Measurements from ENCODE around the gene PBOV1.

Gene PBOV1

DNA sequence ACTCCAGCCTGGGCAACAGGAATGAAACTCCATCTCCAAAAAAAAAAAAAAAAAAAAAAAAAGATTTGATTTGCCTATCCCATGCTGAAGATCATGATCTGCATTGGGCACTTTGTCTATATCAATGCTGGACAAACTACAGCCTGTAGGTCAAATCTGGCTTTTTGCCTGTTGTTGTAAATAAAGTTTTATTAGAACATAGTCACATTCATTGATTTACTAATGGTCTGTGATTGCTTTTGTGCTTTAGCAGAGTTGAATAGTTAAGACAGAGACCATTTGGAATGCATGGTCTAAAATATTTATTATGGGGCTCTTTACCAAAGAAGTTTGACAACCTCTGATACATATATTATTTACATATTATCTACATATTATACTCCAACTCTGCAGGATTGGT, 14.0 kb downstream of the PBOV1 start:
- no peak for FAIRE-seq

- no peak for FAIRE-seq
Measured at GRCh38 chr6:138203315-138203714, 15.0 kb downstream of the PBOV1 start.

- FAIRE-seq: no peak
Measured at GRCh38 chr6:138201836-138202235, 16.5 kb downstream of the PBOV1 start.

GRCh38 chr6:138198430-138199091, 19.7 kb downstream of the PBOV1 start:
- FAIRE-seq: no peak

DNA sequence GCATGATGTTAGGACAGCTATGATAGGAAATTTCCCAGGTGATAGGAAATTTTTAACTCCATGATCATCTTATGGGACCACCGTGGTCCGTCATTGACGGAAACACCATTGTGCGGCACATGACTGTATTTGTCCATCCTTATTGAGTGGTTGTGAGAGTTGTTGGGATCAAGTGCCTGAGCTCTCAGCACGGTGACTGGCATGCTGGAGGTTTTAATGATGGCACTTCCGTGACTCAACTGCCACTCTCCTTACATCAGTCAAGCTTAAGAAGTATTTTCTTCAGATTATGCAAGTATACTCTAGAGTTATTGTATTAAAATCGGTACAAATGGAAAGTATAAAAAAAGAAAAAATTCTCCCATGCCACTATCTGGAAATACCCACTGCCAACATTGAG, 20.7 kb downstream of the PBOV1 start:
- no peak for FAIRE-seq

DNA sequence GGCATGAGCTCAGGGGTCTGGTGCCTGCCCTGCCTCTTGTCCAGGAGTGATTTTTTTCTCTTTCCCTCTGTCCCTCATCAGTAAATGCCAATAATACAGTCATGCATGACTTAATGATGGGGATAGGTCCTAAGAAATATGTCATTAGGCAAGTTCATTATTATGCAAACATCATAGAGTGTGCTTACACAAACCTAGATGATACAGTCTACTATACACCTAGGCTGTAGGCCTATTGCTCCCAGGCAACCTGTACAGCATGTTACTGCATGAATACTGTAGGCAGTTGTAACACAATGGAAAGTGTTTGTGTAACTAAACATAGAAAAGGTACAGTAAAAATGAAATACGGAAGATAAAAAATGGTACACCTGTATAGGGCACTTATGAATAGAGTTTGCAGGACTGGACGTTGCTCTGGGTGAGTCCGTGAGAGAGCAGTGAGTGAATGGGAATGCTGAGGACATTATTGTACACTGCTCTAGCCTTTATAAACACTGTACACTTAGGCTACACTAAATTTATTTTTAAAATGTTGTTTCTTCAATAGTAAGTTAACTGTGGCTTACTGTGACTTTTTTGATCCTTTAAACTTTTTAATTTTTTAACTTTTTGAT, 22.1 kb downstream of the PBOV1 start:
- no peak for FAIRE-seq

DNA sequence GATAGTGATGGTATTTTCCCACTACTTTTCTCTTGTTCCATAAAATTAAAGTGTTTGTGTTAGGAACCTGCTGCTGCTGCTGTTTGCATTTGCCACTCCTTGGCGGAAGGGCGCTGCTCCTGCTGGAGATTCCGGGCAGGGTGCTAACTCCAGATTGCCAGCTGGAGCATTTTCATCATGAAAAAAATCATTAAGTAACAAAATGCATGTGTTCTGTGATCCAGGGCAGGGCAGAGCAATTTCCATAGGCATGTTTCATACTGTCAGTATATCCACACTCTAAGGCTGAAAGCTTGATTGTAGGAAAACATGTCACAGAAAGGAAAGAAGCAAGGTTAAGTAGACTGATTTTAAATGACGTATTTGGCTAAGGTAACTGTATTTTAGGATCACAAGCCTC, 24.0 kb downstream of the PBOV1 start:
- no peak for FAIRE-seq

GRCh38 chr6:138188278-138188941, 29.9 kb downstream of the PBOV1 start:
- no peak for FAIRE-seq

- FAIRE-seq: no peak
Measured at GRCh38 chr6:138187156-138187555, 31.1 kb downstream of the PBOV1 start.

DNA sequence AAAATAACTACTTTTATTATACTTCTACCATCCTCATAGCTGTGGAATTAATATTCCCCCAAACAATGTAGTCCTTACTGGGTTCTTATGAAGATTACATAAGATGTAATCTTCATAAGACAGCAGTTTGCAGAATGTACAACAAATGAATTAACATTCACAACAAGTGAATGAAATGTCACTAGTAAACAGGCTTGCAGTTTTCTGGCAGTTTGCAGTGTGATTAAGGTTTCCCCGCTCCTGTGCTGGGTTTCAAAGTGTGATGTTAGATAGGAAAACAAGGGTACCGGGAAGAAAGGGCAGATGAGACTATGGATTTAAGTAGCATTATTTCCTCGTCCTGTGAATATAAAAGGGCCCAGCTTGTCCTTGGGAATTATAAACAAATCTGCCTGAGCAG, 34.1 kb downstream of the PBOV1 start:
- FAIRE-seq: no peak

- no peak for FAIRE-seq
Measured at GRCh38 chr6:138183790-138184134, 34.5 kb downstream of the PBOV1 start.

DNA sequence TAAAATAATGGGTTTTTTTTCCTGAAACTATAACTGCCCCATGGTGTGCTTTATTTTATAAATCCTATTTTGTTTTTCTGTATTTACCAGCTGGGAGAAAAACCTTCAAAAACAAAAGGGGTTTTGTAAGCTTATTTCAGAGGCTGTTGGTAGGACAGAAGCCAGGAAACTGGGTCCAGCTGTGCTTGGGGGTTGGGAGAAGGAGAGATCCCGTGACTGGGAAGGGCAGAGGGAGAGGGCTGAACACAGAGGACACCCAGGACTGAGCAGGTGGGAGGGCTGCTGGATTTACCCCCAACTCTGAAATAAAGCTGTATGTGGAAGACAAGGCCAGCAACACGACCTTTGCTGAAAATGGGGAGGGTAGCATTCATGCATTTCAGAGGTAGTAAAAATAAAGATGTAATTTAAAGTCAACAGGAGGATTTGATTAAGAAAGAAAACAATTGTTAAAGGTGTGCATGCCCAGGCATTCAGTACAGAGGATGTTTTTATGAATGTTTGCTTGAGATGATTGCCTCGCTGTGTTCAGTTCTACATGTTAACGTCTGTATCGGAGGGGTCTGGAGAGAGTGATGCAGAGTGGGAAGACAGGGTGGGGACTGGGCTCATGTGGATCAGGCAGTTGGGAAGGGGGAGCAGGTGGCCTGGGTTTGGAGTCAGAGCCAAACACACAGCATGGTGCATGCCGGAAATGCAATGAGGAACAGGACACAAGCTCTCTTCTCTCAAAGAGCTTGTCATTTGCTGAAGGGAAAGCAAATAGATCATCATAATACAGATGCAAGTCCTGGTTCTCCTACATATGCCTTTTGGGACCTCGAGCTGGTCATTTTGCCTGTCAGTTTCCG, 35.1 kb downstream of the PBOV1 start:
- no peak for FAIRE-seq

DNA sequence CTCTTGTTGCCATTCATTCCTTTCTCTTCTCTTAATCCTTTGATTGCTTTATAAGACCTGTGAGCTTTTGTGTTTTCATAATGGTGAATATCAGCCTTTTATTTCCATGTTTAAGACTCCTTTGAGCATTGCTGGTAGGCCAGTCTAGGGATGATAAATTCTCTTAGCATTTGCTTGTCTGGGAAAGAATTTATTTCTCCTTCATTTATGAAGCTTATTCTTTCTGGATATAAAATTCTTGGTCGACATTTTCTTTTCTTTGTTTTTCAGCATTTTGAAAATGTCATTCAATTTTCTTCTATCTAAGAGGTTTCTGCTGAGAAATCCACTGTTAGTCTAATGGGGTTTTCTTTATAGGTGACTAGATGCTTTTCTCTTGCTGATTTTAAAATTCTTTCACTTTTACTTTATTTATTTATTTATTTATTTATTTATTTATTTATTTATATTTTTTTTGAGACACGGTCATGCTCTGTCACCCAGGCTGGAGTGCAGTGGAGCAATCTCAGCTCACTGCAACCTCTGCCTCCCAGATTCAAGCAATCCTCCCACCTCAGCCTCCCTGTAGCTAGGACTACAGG, 41.5 kb downstream of the PBOV1 start:
- FAIRE-seq: no peak

DNA sequence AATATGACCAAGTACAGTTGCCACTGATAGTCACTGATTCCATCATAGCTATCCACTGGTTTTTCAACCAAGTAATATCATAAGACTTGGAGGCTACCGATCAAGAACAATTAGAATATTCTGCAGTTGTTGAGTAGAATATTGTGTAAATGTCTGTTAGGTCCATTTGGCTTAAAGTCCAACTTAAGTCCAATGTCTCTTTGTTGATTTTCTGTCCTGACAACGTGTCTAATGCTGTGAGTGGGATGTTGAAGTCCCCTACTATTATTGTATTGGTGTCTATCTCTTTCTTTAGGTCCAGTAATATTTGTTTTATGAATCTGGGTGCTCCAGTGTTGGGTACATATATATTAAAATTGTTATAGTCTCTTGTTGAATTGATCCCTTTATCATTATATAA, 42.7 kb downstream of the PBOV1 start:
- no peak for FAIRE-seq

Data from endometrium (tissue), 2 donors.